Common myeloid progenitor, CD34-positive (primary cell): Measurements from ENCODE around the gene HMCN1.
A peak's percentile ranks its signal among the peaks of the same experiment; 100 is the strongest.
"Not testable (repeated sequence)": the region's sequence is repeated elsewhere in the genome, so short reads cannot be mapped to it uniquely, and the experiment has no call there.

ENCODE experiments used
- CTCF ChIA-PET: fragments of 350-600 bp; sonication (Branson Sonifier 250); formaldehyde crosslinking; loops from one replicate; lab custom pipeline; 2021; ENCODE audit warnings: antibody characterized with exemption; lab: Charles Lee
- POLR2A ChIA-PET: fragments of 350-600 bp; sonication (Branson Sonifier 250); formaldehyde crosslinking; loops from one replicate; lab custom pipeline; 2021; ENCODE audit warnings: antibody characterized with exemption; lab: Charles Lee
- DNase-seq, 3 donors: peaks; one replicate each; pipeline versions ENCODE4 v3.0.0 to v3.0.0-alpha.2; 2013
- H3K27ac ChIP-seq, 2 experiments: 1 replicate in 1 of 2; 2 replicates in 1 of 2; pipeline ENCODE4 v1.7.0; 2013; ENCODE audit warnings: inconsistent platforms in 2 of 2, low read length in 2 of 2, mild to moderate bottlenecking in 2 of 2, low read depth in 1 of 2, moderate library complexity in 1 of 2; ENCODE audit not compliant: severe bottlenecking in 2 of 2, insufficient read depth in 1 of 2, poor library complexity in 1 of 2
- H3K27me3 ChIP-seq, 5 experiments: replicated peaks in 2 of 5; 1 replicate in 3 of 5; 2 replicates in 2 of 5; pipeline versions ENCODE4 v1.6.1 to v1.7.0; 2013; ENCODE audit warnings: low read length in 4 of 5, mild to moderate bottlenecking in 2 of 5, moderate library complexity in 2 of 5, inconsistent platforms in 1 of 5; ENCODE audit not compliant: insufficient read depth in 5 of 5, control insufficient read depth in 4 of 5
- H3K36me3 ChIP-seq, 4 experiments: 1 replicate in 2 of 4; 2 replicates in 2 of 4; pipeline versions ENCODE4 v1.6.1 to v1.7.0; 2013; ENCODE audit warnings: low read length in 3 of 4, control low read depth in 1 of 4, mild to moderate bottlenecking in 1 of 4; ENCODE audit not compliant: control insufficient read depth in 4 of 4, insufficient read depth in 4 of 4
- H3K4me1 ChIP-seq, 4 experiments: 1 replicate in 3 of 4; 2 replicates in 1 of 4; pipeline versions ENCODE4 v1.6.1 to v1.7.1; 2013; ENCODE audit warnings: low read length in 3 of 4, mild to moderate bottlenecking in 3 of 4, control low read depth in 1 of 4, inconsistent platforms in 1 of 4, moderate library complexity in 1 of 4; ENCODE audit not compliant: control insufficient read depth in 4 of 4, insufficient read depth in 4 of 4; ENCODE audit errors: control extremely low read depth in 1 of 4
- H3K4me3 ChIP-seq, 7 experiments: 1 replicate in 4 of 7; 2 replicates in 3 of 7; pipeline versions ENCODE4 v1.5.1 to v1.7.0; 2013; ENCODE audit warnings: mild to moderate bottlenecking in 7 of 7, low read length in 6 of 7, moderate library complexity in 6 of 7, inconsistent platforms in 2 of 7, low read depth in 2 of 7, control low read depth in 1 of 7; ENCODE audit not compliant: insufficient read depth in 4 of 7, control insufficient read depth in 1 of 7; ENCODE audit errors: extremely low read depth in 1 of 7
- H3K9me3 ChIP-seq, 5 experiments: 1 replicate in 4 of 5; 2 replicates in 1 of 5; pipeline versions ENCODE4 v1.6.1 to v1.7.1; 2013; ENCODE audit warnings: low read length in 4 of 5, mild to moderate bottlenecking in 2 of 5, inconsistent platforms in 1 of 5, low read depth in 1 of 5, moderate library complexity in 1 of 5; ENCODE audit not compliant: control insufficient read depth in 4 of 5, insufficient read depth in 2 of 5; ENCODE audit errors: control extremely low read depth in 1 of 5
- WGBS: methylation state at CpG from one replicate; pipeline ENCODE4 v1.1.5; 2013; ENCODE audit not compliant: insufficient coverage; 5-methylcytosine and 5-hydroxymethylcytosine counted together

HMCN1 gene

GRCh38 chr1:186178426-186179043 lies 444.3 kb downstream of the HMCN1 start:
- no peak for DNase-seq
- Histone ChIP-seq H3K27ac (no peak overlapping the region), H3K27me3 (no peaks in the 10 kb centered on the region), H3K4me3 (no peak overlapping the region), H3K36me3 (no peaks in the 10 kb centered on the region), H3K9me3 (no peaks in the 10 kb centered on the region), H3K4me1 (no peaks in the 10 kb centered on the region)
- 96% methylated on average over 4 of the region's 5 CpGs for whole genome bisulfite sequencing
- POLR2A ChIA-PET: interaction anchor here (0.5 kb wide), 1 partner anchor 96 kb away, joined by 3 read pairs; no protein-coding TSS in a partner anchor
- CTCF ChIA-PET: no interaction called here

- Histone ChIP-seq H3K27ac (no peak overlapping the region), H3K4me1 (peaks cover 0 to 2% (median 1%) of the 10 kb centered on the region in 4 experiments), H3K36me3 (no peaks in the 10 kb centered on the region), H3K27me3 (no peaks in the 10 kb centered on the region), H3K4me3 (no peak overlapping the region), H3K9me3 (no peaks in the 10 kb centered on the region)
- no peak for DNase-seq
- ChIA-PET CTCF (no interaction called here), POLR2A (no interaction called here)
- no CpG with 5 or more reads among the region's 3 CpGs for WGBS
Observed at GRCh38 chr1:186179231-186179630, 445.0 kb downstream of the HMCN1 start.

GRCh38 chr1:186183219-186183618 lies 449.0 kb downstream of the HMCN1 start:
- Histone ChIP-seq H3K4me1 (peaks cover 0 to 2% (median 1%) of the 10 kb centered on the region in 4 experiments), H3K27me3 (no peaks in the 10 kb centered on the region), H3K9me3 (no peaks in the 10 kb centered on the region), H3K36me3 (no peaks in the 10 kb centered on the region), H3K4me3 (no peak overlapping the region), H3K27ac (no peak overlapping the region)
- POLR2A ChIA-PET: no interaction called here
- no peak for DNase-seq
- WGBS: no CpG with 5 or more reads among the region's 1 CpG
- CTCF ChIA-PET: interaction anchor here (1.4 kb wide), 1 partner anchor 32 kb away, joined by 3 read pairs; no protein-coding TSS in a partner anchor

GRCh38 chr1:186183970-186184628 lies 449.9 kb downstream of the HMCN1 start:
- H3K27me3 ChIP-seq: no peaks in the 10 kb centered on the region
- H3K9me3 ChIP-seq: no peaks in the 10 kb centered on the region
- ChIA-PET CTCF (no interaction called here), POLR2A (no interaction called here)
- 0% methylated on average over 1 of the region's 5 CpGs for WGBS
- H3K4me1 ChIP-seq: peaks cover 0 to 2% (median 1%) of the 10 kb centered on the region in 4 experiments
- no peaks in the 10 kb centered on the region for H3K36me3 ChIP-seq
- H3K27ac ChIP-seq: no peak overlapping the region
- H3K4me3 ChIP-seq: peak overlapping the region in 1 of 7 experiments; percentile 12
- DNase-seq: peak in 2 of 3 donors; percentile 24 to 27

GRCh38 chr1:186186251-186186650 lies 452.1 kb downstream of the HMCN1 start:
- H3K27ac ChIP-seq, DNase-seq, H3K27me3 ChIP-seq, H3K4me3 ChIP-seq, POLR2A ChIA-PET, H3K36me3 ChIP-seq, H3K4me1 ChIP-seq, H3K9me3 ChIP-seq, CTCF ChIA-PET: not testable (repeated sequence)
- whole genome bisulfite sequencing: 98% methylated on average over 5 of the region's 6 CpGs

- Histone ChIP-seq H3K4me1 (peaks cover 0 to 2% (median 1%) of the 10 kb centered on the region in 4 experiments), H3K4me3 (no peak overlapping the region), H3K27ac (no peak overlapping the region), H3K9me3 (no peaks in the 10 kb centered on the region), H3K27me3 (no peaks in the 10 kb centered on the region), H3K36me3 (no peaks in the 10 kb centered on the region)
- POLR2A ChIA-PET: no interaction called here
- 90% methylated on average over 4 of the region's 5 CpGs for WGBS
- CTCF ChIA-PET: interaction anchor here (1.0 kb wide), 1 partner anchor 13 kb away, joined by 3 read pairs; no protein-coding TSS in a partner anchor
- no peak for DNase-seq
Observed at GRCh38 chr1:186187601-186188000, 453.4 kb downstream of the HMCN1 start.

- POLR2A ChIA-PET: no interaction called here
- 100% methylated on average over 2 of the region's 3 CpGs for WGBS
- H3K36me3 ChIP-seq: no peaks in the 10 kb centered on the region
- H3K9me3 ChIP-seq: no peaks in the 10 kb centered on the region
- no peak overlapping the region for H3K27ac ChIP-seq
- H3K4me1 ChIP-seq: peaks cover 0 to 2% (median 1%) of the 10 kb centered on the region in 4 experiments
- CTCF ChIA-PET: interaction anchor here (1.0 to 1.3 kb wide), 2 partner anchors 12 to 15 kb away, joined by 3 read pairs; no protein-coding TSS in a partner anchor
- H3K4me3 ChIP-seq: no peak overlapping the region
- H3K27me3 ChIP-seq: no peaks in the 10 kb centered on the region
- DNase-seq: no peak
Observed at GRCh38 chr1:186188004-186188539, 453.9 kb downstream of the HMCN1 start.
